GM12873 (cell line): ENCODE results near the gene ANGPT4.

Experiments used
- TF ChIP-seq, protein P1 (sequence below): IDR thresholded peaks from 2 replicates; pipeline ENCODE4 v1.5.1; 2012; ENCODE audit warnings: low read depth, mild to moderate bottlenecking, moderate library complexity, low read length, control low read depth; ENCODE audit not compliant: insufficient read depth; ENCODE audit errors: missing control alignments

Gene ANGPT4

GRCh38 chr20:871436-871835 is 44.7 kb downstream of the ANGPT4 start:
- TF ChIP-seq, protein P1, sequence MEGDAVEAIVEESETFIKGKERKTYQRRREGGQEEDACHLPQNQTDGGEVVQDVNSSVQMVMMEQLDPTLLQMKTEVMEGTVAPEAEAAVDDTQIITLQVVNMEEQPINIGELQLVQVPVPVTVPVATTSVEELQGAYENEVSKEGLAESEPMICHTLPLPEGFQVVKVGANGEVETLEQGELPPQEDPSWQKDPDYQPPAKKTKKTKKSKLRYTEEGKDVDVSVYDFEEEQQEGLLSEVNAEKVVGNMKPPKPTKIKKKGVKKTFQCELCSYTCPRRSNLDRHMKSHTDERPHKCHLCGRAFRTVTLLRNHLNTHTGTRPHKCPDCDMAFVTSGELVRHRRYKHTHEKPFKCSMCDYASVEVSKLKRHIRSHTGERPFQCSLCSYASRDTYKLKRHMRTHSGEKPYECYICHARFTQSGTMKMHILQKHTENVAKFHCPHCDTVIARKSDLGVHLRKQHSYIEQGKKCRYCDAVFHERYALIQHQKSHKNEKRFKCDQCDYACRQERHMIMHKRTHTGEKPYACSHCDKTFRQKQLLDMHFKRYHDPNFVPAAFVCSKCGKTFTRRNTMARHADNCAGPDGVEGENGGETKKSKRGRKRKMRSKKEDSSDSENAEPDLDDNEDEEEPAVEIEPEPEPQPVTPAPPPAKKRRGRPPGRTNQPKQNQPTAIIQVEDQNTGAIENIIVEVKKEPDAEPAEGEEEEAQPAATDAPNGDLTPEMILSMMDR: no peak

- TF ChIP-seq, protein P1: no peak
Observed at GRCh38 chr20:870758-871157, 45.4 kb downstream of the ANGPT4 start.

- TF ChIP-seq, protein P1: no peak
Observed at GRCh38 chr20:869606-870005, 46.5 kb downstream of the ANGPT4 start.

GRCh38 chr20:868279-868678 is 47.9 kb downstream of the ANGPT4 start:
- TF ChIP-seq, protein P1: no peak

DNA sequence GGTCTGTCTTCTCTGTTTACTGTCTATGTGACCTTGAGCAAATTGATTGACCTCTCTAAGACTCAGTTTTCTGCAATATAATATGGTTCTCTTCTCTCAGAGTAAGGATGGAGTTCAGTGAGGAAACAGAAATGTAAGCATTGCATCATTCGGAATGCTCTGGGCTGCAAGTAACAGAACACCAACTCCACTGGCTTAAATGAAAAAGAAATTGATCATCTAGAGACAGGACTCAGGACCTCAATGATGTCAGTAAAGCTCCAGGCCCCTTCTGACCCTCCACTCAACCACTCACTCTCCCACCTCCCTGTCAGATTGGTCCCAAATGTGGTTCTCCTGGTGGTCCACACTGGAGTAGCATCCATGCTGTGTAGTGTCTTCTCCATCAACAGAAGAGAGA is 50.7 kb downstream of the ANGPT4 start:
- TF ChIP-seq, protein P1: no peak

- TF ChIP-seq, protein P1: no peak
Observed at GRCh38 chr20:860891-861290, 55.2 kb downstream of the ANGPT4 start.

DNA sequence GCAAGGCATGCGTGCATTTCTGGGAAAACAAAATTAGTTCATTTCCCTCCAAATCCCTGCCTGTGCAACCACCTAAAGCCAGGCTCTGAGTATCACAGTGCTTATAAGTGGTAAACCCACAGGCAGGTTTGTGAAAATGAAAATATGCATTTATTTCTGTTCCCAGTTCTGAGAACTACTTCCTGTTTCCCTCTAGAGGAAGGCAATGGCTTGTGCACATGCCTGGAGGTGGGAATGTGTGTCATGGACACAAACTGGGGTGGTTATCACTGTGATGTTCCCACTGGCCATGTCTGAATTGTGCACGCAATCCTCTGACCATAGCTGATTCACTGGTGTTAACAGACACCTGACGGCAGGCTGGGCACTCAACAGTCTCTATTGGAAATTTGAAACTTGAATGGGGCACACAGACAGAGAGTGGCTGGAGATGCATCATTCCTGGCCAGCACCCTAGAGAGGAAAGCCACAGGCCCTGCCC is 56.3 kb downstream of the ANGPT4 start:
- TF ChIP-seq, protein P1: peak; percentile 10
